Hepatocyte (in vitro differentiated cells): ENCODE measurements around the gene SLC19A2. TPM values are rescaled to one million over a fixed set of nuclear protein-coding genes. Genes with fewer than 3 reads are reported as not detected.

Source experiments
- DNase-seq: peaks from one replicate; pipeline ENCODE4 v3.0.0-alpha.2; 2016; ENCODE audit warnings: low spot score
- H2AFZ ChIP-seq: fragments of 200-600 bp; sonication (generic); 2 replicates; pipeline ENCODE4 v1.6.0; 2016; ENCODE audit warnings: antibody characterized with exemption, mild to moderate bottlenecking
- H3K27ac ChIP-seq: fragments of 200-600 bp; sonication (generic); 2 replicates; pipeline ENCODE4 v1.5.1; 2016; ENCODE audit warnings: mild to moderate bottlenecking
- H3K27me3 ChIP-seq: fragments of 200-600 bp; sonication (generic); 2 replicates; pipeline ENCODE4 v1.6.1; 2016
- H3K36me3 ChIP-seq: fragments of 200-600 bp; sonication (generic); replicated peaks from 2 replicates; pipeline ENCODE4 v1.5.1; 2016; ENCODE audit warnings: low read depth; ENCODE audit not compliant: insufficient read depth
- H3K4me1 ChIP-seq: fragments of 200-600 bp; sonication (generic); 2 replicates; pipeline ENCODE4 v1.5.1; 2016; ENCODE audit warnings: mild to moderate bottlenecking, moderate library complexity; ENCODE audit not compliant: insufficient read depth
- H3K4me2 ChIP-seq: fragments of 200-600 bp; sonication (generic); 2 replicates; pipeline ENCODE4 v1.6.0; 2016
- H3K4me3 ChIP-seq: fragments of 200-600 bp; sonication (generic); 2 replicates; pipeline ENCODE4 v1.5.1; 2016; ENCODE audit warnings: mild to moderate bottlenecking
- H3K79me2 ChIP-seq: fragments of 200-600 bp; sonication (generic); 2 replicates; pipeline ENCODE4 v1.6.0; 2017; ENCODE audit warnings: mild to moderate bottlenecking
- H3K9me2 ChIP-seq: fragments of 200-600 bp; sonication (generic); replicated peaks from 2 replicates; pipeline ENCODE4 v1.6.0; 2017; ENCODE audit warnings: mild to moderate bottlenecking; ENCODE audit not compliant: insufficient read depth
- H3K9me3 ChIP-seq: fragments of 200-600 bp; sonication (generic); 2 replicates; pipeline ENCODE4 v1.5.1; 2016; ENCODE audit warnings: low read depth, mild to moderate bottlenecking
- H4K20me1 ChIP-seq: fragments of 200-600 bp; sonication (generic); 2 replicates; pipeline ENCODE4 v1.6.0; 2016; ENCODE audit warnings: mild to moderate bottlenecking; ENCODE audit not compliant: insufficient read depth, poor library complexity, severe bottlenecking
- CTCF ChIP-seq: fragments of 200-600 bp; sonication (generic); IDR thresholded peaks from 2 replicates; pipeline ENCODE4 v1.5.1; 2016; ENCODE audit warnings: antibody characterized with exemption, mild to moderate bottlenecking; ENCODE audit not compliant: poor library complexity
- EZH2 ChIP-seq: fragments of 200-600 bp; sonication (generic); IDR thresholded peaks from 2 replicates; pipeline ENCODE4 v1.6.1; 2016; ENCODE audit warnings: antibody characterized with exemption, mild to moderate bottlenecking, borderline replicate concordance
- EZH2phosphoT487 ChIP-seq: fragments of 200-600 bp; sonication (generic); IDR thresholded peaks from one replicate; pipeline ENCODE4 v1.6.1; 2018; ENCODE audit warnings: antibody characterized with exemption, mild to moderate bottlenecking, low read depth, moderate library complexity; ENCODE audit not compliant: unreplicated experiment, severe bottlenecking
- WGBS: methylation state at CpG from one replicate; pipeline ENCODE4 v1.1.6; 2016; ENCODE audit warnings: low lambda C conversion rate; ENCODE audit errors: missing lambda C conversion rate; 5-methylcytosine and 5-hydroxymethylcytosine counted together
- polyA plus RNA-seq: library from polyadenylated mRNA; unstranded; fragments of >200 nt; fragmentation: Nextera tagmentation; extraction: Ambion mirVana; gene quantifications from 2 replicates; pipeline ENCODE4 v1.2.1, GENCODE V29; 2016
- total RNA-seq: library from RNA; depleted of rRNA; stranded (reverse); fragments of >200 nt; gene quantifications from 2 replicates; pipeline ENCODE4 v1.2.3, GENCODE V29; 2014

The SLC19A2 gene
- total and polyA plus RNA-seq, 2 experiments from 2014 or later = 15.0 to 41.7 TPM

DNA sequence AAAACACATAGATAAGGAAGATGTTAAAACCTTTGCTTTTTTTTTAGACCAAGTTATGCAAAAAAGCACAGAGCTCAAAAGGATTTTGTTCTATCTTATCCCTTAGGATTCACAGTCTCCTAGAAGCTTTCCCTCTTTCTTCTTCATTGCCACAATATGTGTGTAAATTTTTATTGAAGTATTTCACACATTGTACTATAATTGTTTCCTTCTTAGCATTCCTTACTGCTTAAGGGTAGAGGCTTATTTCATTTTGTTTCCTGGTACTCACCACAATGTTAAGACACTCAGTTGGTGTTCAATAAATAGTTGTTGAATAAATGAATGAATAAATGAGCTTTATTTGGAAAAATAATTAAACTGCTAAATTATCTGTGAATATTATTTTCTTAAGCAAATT, 29.9 kb upstream of the SLC19A2 start:
- Histone ChIP-seq H3K4me1 (no peaks in the 10 kb centered on the region), H3K79me2 (no peaks in the 10 kb centered on the region), H3K9me2 (no peaks in the 10 kb centered on the region), H3K27me3 (no peaks in the 10 kb centered on the region), H3K4me3 (no peak overlapping the region), H4K20me1 (no peaks in the 10 kb centered on the region), H3K4me2 (no peak overlapping the region), H3K36me3 (no peaks in the 10 kb centered on the region), H3K27ac (no peak overlapping the region), H2AFZ (no peak overlapping the region), H3K9me3 (no peaks in the 10 kb centered on the region)
- no peak for TF ChIP-seq CTCF
- no peak for TF ChIP-seq EZH2
- TF ChIP-seq EZH2phosphoT487 = no peak
- no peak for DNase-seq

GRCh38 chr1:169514566-169515270, 29.0 kb upstream of the SLC19A2 start:
- no peak overlapping the region for H3K4me3 ChIP-seq
- H3K36me3 ChIP-seq = no peaks in the 10 kb centered on the region
- no peaks in the 10 kb centered on the region for H3K9me2 ChIP-seq
- H4K20me1 ChIP-seq = no peaks in the 10 kb centered on the region
- no peak overlapping the region for H3K4me2 ChIP-seq
- no peak for DNase-seq
- H2AFZ ChIP-seq = no peak overlapping the region
- no peaks in the 10 kb centered on the region for H3K27me3 ChIP-seq
- WGBS = 55% methylated on average over 2 of the region's 2 CpGs
- no peak overlapping the region for H3K27ac ChIP-seq
- no peaks in the 10 kb centered on the region for H3K79me2 ChIP-seq
- TF ChIP-seq EZH2 (no peak), CTCF (no peak), EZH2phosphoT487 (no peak)
- no peaks in the 10 kb centered on the region for H3K9me3 ChIP-seq
- peaks cover 5% of the 10 kb centered on the region for H3K4me1 ChIP-seq

GRCh38 chr1:169513208-169513607, 27.5 kb upstream of the SLC19A2 start:
- Histone ChIP-seq H3K4me1 (peaks cover 12% of the 10 kb centered on the region), H3K9me2 (no peaks in the 10 kb centered on the region), H3K27ac (no peak overlapping the region), H2AFZ (no peak overlapping the region), H3K36me3 (no peaks in the 10 kb centered on the region), H3K27me3 (no peaks in the 10 kb centered on the region), H3K4me3 (no peak overlapping the region), H3K9me3 (no peaks in the 10 kb centered on the region), H4K20me1 (no peaks in the 10 kb centered on the region), H3K79me2 (no peaks in the 10 kb centered on the region), H3K4me2 (no peak overlapping the region)
- TF ChIP-seq CTCF (no peak), EZH2 (no peak), EZH2phosphoT487 (no peak)
- no peak for DNase-seq
